ENCODE results near the gene HIP1.
"Not testable (repeated sequence)": the region's sequence is repeated elsewhere in the genome, so short reads cannot be mapped to it uniquely, and the experiment has no call there.

HIP1 gene

GRCh38 chr7:75575488-75576121 lies 163.1 kb downstream of the HIP1 start:
- DNase-seq (ENCODE audit: low read depth in 2 of 2): no peak

GRCh38 chr7:75573477-75574019 lies 165.2 kb downstream of the HIP1 start:
- no peak for DNase-seq (ENCODE audit: low read depth in 2 of 2)

GRCh38 chr7:75572814-75573213 lies 165.9 kb downstream of the HIP1 start:
- DNase-seq (ENCODE audit: low read depth in 2 of 2): no peak

DNA sequence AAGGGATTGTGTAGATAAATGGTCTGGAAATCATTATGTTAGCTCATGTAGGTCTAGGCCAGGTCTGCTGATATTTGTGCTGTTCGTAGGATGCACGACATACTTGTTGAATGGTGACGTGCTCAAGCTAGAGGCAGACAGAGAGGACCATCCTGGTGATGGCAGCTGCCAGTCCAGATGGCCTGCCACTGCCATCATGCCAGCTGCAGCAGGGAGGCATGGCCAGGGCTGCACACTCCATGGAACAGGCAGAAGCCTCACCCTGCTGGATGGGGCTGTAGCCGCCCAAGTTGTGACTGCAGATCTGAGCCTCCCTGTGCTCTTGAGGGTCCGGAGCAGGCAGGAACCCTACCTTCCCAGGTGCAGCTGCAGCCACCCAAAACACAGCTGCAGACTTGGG lies 166.3 kb downstream of the HIP1 start:
- no peak for DNase-seq (ENCODE audit: low read depth in 2 of 2)

DNA sequence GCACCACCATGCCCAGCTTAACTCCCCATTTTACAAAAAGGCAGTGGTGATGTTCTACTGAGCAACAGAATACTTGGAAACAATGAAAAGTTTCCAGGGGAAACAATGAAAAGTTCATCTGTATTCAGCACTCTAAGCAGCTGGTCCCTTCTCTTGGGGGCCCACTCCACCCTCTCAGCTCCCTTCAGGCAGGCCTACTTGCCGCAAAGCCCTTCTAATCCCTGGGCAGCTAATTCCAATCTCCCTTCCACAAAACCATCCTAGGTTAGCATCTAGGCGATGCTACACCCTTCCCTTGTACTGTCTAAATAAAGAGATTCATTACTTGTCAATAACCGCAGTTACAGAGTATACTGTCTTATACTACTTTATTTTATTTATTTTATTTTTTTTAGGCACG lies 167.5 kb downstream of the HIP1 start:
- no peak for DNase-seq (ENCODE audit: low read depth in 2 of 2)

- DNase-seq (ENCODE audit: low read depth in 2 of 2): not testable (repeated sequence)
Measured at GRCh38 chr7:75569629-75570282, 169.0 kb downstream of the HIP1 start.

DNA sequence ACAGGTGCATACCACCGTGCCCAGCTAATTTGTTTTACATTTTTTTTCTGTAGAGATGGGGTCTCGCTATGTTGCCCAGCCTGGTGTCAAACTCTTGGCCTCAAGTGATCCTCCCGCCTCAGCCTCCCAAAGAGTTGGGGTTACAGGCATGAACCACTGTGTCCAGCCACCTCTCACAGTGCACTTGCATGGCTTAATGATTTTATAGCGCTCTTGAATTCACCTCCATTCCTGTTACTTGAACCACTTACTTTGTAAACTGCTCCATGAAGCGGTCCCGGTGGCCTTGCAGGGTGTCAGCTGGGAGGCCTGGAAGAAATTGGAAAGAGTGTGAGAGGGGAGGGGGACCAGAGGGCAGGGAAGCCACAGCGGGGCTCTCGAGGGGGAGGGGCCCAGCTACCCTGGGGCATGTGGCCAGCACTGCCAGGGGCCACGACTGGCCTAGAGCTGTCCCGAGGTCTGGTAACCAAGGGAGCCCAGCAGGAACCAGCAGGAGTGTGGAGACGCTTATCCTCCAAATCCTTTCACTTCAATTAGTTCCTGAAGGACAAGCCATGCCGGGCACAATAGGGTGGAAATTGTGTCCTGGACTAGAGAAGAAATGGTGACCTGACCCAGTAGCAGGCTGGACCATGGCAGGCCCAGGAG lies 170.7 kb downstream of the HIP1 start:
- no peak for DNase-seq (ENCODE audit: low read depth in 2 of 2)

- no peak for DNase-seq (ENCODE audit: low read depth in 2 of 2)
Measured at GRCh38 chr7:75565132-75565837, 173.5 kb downstream of the HIP1 start.

DNA sequence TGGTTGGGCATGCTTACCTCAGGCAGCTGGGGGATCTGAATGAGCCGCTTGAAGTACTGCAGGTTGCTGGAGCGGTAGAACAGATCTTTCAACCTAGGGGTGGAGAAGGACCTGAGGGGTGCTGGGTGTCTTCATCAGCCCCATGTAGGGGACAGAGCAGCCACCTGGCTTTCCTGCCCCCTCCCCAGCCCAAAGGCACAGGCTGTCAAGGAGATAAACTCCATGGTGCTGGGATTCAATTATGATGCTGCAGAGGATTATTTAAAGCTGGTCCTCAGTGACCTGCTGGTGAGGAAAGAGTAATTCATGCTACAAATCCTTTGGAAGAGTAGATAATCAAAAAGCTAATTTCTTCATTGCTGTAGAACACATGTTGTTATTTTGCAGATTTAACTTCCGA lies 175.6 kb downstream of the HIP1 start:
- DNase-seq (ENCODE audit: low read depth in 2 of 2): no peak

DNA sequence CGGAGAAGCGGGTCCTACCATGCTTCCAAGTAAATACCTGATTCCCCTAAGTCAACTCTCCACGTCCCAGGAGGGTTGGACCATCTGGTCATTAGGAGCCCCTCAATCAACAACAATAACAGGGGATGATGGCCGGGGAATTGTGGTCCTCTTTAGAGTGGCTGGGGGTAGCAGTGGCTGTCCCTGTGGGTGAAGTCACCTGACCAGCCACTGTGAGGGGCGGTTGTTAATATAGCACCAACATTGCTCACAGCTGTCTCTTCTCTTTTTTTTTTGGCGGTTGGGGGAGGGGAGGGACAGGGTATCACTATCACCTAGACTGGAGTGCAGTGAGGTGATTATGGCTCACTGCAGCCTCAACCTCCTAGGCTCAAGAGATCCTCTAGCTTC lies 178.8 kb downstream of the HIP1 start:
- no peak for DNase-seq (ENCODE audit: low read depth in 2 of 2)

DNA sequence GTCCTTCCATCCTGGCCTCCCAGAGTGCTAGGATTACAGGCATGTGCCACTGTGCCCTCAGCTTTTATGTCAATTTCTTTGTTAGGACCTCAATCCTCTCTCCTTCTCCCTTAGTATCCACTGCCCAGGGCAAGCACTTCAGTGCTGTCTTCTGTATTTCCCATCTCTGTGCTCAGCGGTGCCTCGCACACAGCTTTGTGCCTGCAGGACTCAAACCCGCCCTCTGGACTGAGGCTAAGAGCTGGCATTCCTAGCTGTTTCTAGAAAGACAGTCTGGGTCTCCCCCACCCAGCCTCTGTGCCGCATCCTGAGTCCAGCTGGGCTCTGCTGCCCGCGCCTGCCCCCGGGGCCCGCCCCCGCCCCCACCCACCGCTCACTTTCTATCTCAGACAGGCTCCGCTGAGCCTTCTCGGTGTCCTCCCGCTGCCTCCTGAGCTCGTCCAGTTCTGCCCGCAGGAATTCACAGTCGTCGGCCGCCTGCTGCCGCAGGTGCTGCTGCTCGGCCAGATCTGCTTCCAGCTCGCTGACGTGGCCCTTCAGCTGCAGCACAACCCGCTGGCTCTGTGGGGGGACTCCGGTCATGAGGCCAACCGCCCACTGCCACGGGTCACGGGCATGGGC lies 179.3 kb downstream of the HIP1 start:
- DNase-seq (ENCODE audit: low read depth in 2 of 2): no peak

DNA sequence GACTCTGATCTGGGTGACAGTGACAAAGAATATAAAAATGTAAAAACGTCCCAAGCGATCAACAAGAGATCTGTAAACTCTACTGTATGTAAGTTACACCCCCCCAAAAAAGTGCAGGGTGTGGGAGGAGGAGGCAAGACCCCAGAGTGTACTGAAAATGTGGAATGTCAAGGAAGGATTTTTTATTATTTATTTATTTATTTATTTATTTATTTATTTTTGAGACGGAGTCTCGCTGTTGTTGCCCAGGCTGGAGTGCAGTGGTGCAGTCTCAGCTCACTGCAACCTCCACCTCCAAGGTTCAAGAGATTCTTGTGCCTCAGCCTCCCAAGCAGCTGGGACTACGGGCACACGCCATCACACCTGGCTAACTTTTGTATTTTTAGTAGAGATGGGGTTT lies 181.9 kb downstream of the HIP1 start:
- DNase-seq (ENCODE audit: low read depth in 2 of 2): not testable (repeated sequence)

- no peak for DNase-seq (ENCODE audit: low read depth in 2 of 2)
Measured at GRCh38 chr7:75555736-75556135, 183.0 kb downstream of the HIP1 start.

GRCh38 chr7:75546237-75547015 lies 192.3 kb downstream of the HIP1 start:
- DNase-seq (ENCODE audit: low read depth in 2 of 2): no peak

DNA sequence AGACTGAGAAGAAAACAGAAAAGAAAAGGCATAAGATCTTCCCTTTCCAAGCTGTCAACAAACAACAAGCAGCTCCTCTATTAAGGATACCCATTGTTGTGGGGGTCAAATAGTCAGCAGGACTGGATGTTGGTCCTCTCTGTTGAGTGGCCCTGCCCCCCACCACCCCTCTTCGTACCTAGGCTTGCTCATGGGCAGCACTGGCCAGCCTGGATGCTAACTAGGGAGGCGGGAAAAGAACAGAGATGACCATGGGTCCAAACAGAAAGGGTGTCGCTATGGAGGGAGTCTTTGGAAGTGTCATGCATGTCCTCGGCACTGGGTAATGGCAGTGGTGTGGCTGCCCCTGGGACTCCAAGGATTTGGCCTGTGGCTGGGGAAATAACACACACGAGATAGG lies 201.0 kb downstream of the HIP1 start:
- DNase-seq (ENCODE audit: low read depth in 2 of 2): no peak

DNA sequence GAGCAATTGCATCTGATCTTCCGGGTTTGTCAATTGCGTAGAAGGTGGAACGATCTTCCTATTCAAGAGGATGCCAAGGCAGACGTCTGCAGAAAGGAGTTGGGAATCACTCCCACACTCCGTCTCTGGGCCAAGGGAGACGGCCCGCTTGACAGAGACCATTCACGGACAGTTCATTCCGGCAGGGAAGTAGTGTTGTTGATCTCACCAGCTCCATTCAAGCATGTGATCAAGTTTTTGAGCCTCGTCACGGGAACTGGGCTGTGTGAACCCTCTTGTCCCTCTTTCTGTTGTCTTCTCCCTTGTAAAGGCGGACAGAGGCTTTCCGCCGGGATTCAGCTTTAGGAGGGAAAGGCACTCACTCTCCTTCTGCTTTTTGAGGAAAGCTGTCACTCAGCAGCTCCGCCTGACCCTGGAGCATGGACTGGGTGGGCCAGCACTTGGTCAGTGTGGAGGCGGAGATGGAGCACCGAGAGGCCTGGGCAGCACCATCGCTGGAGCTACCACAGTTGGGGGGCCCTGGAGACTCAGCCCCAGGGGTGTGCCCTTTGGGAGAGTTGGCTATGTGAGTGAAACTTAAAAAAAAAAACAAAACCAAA lies 201.7 kb downstream of the HIP1 start:
- no peak for DNase-seq (ENCODE audit: low read depth in 2 of 2)

DNA sequence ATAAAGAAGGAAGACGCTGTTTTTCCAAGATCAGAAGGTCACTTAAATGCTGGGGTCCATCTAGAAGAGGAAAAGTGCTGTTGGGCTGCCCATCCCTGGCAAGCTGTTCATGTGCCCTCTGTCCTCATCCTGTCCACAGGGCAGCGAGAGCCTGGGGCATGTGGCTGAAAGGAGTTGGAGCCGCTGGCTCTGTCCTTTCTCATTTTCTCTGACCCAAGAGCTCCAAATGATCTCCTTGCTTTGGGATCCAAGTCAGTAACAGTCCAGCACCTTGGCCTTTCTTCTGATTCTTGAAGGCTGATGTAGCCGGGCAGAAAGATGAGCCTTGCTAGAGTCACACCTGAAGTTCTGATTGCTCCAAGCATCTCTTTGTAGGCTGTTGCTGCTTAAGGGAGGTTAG lies 202.2 kb downstream of the HIP1 start:
- no peak for DNase-seq (ENCODE audit: low read depth in 2 of 2)

GRCh38 chr7:75534727-75535307 lies 203.9 kb downstream of the HIP1 start:
- DNase-seq (ENCODE audit: low read depth in 2 of 2): no peak

DNA sequence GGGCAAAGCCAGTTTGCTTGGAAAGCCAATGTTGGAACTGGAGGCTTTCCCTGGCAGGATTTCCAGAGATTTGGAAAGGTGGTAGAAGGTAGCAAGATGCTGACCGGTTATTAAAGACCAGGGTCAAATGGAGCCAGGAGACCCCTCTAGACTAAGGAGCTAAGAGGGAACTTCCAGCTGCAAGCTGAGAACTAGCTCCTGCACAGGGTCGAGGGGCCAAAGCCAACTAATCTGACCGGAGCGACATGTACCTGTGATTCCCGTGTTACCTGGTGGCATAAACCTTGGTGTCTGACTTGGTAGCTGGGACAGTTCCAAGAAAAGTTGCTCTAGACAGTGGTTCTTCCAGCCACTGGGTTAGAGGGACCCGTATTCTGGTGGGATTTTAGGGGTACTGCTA lies 204.8 kb downstream of the HIP1 start:
- DNase-seq (ENCODE audit: low read depth in 2 of 2): no peak

- no peak for DNase-seq (ENCODE audit: low read depth in 2 of 2)
Measured at GRCh38 chr7:75532639-75533038, 206.1 kb downstream of the HIP1 start.

Measured in activated CD4-positive, alpha-beta T cell treated with anti-CD3 and anti-CD28 coated beads for 24 hours (primary cell).